ENCODE data around the gene VPS13D.
"Not testable (repeated sequence)": the region's sequence is repeated elsewhere in the genome, so short reads cannot be mapped to it uniquely, and the experiment has no call there.

VPS13D gene

DNA sequence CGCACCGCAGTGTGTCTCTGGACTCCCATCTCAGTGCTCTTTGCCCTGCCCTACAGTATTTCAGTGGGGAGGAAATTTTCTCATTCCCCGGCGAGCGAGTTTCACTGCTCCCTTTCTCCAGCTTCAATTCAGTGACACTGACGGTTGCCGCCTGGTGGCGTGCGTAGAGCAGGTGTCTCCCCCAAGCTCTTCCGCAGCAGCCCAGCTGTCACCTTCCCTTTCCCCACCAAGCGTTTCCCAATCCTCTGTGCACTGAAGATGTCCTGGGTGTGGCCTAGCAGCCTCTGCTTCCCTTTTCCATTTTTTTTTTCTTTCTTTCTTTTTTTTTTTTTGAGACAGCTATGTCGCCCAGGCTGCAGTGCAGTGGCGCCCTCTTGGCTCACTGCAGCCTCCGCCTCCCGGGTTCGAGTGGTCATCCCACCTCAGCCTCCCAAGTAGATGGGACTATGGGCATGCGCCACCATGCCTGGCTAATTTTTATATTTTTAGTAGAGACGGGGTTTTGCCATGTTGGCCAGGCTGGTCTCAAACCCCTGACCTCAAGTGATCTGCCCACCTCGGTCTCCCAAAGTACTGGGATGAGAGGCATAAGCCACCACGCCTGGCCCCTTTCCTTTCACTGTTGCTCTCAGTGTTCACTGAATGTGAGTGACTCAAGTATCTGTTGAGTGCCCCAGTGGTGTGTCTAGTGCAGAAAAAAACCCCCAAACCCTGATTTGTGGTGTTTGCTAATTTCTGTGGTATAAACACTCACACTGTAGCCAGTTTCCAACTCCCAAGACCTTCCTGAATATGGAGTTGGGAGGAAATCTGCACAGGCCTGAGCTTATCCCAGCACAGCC is 33.0 kb upstream of the VPS13D start:
- peak; percentile 92 to 93 for DNase-seq

DNA sequence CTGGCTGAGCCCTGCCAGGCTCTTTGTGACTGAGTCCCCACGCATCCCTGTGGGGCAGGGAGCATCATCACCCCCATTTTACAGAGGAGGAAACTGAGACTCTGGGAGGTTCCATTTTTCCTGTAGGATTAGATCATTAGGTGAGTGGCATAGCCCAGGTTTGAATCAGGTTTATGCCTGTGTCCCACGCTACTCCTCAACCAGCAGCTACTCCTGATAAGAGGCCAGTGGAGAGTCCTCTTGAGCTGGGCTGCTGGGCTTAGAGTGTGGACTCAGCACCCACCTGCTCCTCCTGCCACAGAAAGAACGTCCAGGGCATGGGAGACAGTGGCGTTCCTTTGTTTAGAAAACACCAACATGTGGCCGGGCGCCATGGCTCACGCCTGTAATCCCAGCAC is 32.3 kb upstream of the VPS13D start:
- DNase-seq, result no peak

DNA sequence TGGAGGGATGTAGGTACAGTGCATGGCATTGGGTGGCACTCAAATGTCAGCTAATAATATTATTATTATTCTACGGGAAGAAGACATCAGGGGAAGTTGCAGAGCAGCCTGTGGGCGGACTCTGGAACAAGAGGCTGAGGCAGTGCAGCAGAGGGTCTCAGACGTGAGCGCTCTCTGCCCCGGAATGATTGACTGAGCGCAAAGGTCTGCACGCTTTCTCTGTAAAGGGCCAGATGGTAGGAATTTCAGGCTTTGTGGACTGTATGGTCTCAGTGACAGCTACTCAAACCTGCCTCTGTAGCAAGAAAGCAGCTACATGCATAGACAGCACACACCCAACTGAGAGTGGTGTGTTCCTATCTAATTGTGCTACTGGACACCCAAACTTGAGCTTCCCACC is 29.6 kb upstream of the VPS13D start:
- DNase-seq, result no peak

DNA sequence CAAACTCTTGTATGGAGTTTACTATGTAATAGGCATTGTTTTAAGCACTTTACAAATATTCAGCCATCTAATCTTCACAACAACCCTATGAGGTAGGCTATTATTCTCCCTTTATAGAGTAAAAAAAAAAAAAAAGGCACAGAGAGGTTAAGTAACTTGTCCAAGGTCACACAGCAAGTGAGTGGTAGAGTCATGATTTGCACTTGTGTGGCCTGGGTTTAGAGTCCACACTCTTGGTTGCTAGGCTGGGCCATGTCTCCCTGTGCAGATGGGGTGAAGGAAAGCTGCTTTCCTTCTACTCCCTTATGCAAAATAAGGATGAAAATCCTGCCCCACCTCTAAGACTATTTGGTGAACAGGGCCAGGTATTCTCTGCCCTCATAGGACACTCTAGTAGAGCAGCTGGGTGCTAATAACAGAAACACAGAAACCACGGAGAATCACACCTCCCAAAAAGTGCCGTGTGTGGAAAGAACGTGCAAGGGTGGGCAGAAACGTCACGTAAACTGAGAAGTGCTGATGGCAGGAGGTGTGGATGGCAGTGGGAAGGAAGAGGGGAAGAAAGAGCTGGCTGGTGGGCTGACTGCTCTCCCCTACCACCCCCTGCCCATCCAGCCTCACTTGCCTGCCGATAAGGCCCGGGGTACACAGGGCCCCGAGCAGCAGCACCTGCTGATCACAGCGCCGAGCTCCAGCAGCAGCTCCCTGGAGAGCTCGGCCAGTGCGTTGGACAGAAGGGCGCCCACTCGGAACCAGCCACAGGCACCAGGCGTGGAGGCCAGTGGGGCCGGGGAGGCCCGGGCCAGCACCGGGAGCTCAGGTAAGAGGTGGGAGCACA is 28.3 kb upstream of the VPS13D start:
- no peak for DNase-seq

DNA sequence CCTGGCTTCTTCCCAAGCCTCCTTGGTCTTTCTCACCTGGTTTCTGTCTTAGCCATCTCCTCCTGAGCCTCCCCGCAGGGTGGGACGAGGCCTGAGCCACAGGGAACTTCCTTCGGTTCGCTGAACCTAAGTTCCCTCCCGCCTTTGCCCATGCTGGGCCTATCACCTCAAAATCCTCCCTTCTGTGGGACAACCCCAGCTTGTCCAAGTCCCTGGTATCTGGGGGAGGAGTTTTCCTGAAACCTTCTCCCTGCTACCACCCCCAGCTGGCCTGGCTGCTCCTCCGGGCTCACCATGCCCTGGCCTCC is 27.7 kb upstream of the VPS13D start:
- no peak for DNase-seq

DNA sequence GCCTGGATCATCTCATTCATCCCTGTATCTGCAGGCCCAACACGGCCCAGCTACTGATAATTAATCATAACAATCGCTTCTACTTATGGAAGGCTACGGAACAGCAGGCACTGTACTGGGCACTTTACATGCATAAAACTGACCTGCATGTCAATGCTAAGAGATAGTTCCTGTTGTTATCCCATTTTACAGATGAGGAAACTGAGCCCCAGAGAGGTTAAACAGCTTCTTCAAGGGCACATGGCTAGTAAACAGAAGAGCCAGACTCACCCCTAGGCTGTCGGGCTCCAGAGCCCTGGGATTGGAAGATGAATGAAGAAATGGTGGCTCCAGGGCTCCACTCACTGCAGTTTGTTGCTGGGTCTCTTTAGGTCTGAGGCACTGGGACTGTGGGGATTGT is 27.3 kb upstream of the VPS13D start:
- no peak for DNase-seq

DNA sequence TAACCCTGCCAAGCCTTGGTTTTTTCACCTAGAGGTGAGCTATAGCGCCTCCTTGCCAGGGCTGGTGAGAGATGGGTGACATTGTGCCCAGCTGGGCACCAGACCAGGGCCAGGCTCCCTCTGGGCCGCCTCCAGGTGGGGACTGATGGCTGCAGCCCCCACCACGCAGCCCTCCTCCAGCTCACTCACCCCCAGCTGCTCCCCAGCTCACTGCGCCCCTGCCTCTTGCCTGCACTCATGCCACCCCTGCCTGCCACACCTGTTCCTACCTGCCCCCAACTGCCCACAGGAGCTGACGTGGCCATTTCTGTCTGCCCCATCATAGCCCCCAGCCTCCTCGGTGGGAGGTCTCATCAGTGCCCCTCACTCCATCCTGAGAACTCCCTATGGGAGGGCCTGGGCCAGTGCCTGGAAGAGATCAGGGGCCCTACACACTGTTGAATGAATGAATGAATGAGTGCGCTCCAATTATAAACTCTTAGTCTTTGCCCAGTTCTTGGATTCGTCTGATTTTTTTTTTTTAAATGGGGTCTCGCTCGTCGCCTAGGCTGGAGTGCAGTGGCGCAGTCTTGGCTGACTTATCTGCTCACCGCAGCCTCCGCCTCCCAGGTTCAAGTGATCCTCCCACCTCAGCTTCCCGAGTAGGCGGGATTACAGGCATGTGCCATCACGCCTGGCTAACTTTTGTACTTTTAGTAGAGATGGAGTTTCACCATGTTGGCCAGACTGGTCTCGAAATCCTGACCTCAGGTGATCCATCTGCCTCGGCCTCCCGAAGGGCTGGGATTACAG is 26.4 kb upstream of the VPS13D start:
- DNase-seq, result no peak

DNA sequence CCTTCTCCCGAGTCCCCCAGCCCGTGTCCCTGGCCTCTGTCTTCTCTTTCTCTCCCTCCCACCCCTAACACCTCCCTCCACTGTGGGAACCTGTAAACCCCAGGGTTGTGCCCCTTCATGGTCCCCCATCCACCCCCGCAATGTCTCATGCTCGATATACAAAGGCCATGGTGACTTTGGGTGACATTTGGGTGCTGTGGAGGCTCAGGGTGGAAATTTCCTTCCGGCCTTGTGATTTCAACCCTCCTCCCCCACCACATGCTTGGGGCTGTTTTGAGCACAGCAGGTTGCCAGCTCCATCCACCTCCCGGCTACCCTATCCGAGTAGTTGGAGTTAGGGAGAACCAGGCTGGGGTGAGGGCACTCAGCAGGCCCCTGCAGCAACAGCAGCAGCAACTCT is 25.7 kb upstream of the VPS13D start:
- no peak for DNase-seq

DNA sequence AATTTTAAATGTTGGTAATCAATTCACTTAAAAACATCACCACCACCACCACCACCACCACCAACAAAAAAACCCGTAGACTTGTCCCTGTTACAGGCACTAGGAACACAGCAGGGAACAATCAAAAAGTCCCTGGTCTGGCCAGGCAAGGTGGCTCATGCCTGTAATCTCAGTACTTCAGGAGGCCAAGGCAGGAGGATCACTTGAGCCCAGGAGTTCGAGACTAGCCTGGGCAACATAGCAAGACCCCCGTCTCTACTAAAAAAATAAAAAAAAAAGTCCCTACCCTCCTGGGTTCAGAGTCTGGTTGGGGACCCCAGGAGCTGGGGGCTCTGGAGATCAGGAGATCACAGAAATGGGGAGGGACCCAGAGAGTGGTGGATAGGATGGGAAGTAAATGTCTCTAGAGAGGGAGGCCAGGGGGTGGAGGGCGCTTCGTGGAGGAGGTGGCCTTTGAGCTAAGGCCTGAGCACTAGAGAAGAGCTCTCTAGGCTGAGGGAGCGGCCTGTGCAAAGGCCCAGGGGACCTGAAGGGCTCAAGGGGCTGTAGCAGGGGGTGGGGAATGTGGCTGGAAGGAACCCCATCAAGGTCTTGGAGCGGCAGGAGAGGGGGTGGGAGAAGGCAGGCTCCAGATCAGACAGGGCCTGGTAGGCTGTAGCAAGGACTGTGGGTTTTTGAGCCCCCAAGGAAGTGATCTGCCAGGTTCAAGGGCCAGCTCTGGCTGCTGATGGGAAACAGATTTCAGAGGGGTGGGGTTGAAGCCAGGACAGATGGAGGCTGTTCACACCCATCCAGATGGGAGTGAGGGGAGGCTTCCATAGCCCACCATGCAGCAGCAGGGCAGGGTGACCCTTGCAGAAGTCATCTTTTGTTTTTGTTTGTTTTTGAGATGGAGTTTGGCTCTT is 24.8 kb upstream of the VPS13D start:
- no peak for DNase-seq

DNA sequence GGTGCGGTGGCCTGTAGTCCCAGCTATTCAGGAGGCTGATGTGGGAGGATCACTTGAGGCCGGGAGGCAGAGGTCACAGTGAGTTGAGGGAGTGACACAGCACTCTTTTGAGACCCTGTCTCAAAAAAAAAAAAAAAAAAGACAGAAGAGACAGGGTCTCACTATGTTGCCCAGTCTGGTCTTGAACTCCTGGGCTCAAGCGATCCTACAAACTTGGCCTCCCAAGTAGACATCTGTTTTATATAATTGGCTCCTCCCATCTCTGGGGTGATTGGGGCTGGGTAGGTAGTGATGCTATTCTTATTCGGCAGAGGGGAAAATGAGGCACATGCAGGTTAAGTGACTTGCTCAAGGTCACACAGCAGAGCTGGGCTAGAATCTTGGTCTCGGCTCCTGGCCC is 23.6 kb upstream of the VPS13D start:
- no peak for DNase-seq

DNA sequence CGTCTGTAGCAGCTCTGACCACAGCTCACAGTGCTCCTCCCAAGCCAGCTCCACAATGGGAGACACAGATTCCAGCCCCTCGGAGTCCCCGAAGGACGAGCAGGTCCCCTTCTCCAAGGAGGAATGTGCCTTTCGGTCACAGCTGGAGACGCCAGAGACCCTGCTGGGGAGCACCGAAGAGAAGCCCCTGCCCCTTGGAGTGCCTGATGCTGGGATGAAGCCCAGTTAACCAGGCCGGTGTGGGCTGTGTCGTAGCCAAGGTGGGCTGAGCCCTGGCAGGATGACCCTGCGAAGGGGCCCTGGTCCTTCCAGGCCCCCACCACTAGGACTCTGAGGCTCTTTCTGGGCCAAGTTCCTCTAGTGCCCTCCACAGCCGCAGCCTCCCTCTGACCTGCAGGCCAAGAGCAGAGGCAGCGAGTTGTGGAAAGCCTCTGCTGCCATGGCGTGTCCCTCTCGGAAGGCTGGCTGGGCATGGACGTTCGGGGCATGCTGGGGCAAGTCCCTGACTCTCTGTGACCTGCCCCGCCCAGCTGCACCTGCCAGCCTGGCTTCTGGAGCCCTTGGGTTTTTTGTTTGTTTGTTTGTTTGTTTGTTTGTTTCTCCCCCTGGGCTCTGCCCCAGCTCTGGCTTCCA is 22.9 kb upstream of the VPS13D start:
- no peak for DNase-seq

DNA sequence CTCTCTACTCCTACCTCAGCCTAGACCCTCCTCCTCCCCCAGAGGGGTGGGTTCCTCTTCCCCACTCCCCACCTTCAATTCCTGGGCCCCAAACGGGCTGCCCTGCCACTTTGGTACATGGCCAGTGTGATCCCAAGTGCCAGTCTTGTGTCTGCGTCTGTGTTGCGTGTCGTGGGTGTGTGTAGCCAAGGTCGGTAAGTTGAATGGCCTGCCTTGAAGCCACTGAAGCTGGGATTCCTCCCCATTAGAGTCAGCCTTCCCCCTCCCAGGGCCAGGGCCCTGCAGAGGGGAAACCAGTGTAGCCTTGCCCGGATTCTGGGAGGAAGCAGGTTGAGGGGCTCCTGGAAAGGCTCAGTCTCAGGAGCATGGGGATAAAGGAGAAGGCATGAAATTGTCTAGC is 21.6 kb upstream of the VPS13D start:
- DNase-seq, result no peak

DNA sequence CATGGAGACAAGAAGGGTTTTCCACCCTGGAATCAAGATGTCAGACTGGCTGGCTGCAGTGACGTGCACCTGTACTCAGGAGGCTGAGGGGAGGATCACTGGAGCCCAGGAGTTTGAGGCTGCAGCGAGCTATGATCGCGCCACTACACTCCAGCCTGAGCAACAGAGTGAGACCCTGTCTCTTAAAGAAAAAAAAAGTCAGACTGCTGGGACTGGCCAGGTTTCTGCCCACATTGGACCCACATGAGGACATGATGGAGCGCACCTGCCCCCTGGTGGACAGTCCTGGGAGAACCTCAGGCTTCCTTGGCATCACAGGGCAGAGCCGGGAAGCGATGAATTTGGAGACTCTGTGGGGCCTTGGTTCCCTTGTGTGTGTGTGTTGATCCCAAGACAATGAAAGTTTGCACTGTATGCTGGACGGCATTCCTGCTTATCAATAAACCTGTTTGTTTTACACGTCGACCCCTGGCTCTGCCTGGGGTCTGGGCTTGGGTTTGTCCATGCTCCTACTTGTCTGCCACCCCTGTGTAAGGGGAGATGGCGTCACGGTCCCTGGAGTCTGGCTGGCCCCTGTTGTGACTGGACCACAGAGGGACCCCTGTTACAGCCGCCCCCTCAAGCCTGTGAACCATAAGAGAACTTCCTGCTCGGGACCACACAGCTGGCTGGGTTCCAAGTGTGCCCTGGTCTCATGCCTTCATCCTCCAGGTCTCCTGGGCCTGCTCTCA is 20.9 kb upstream of the VPS13D start:
- DNase-seq, result peak; percentile 73 to 77

DNA sequence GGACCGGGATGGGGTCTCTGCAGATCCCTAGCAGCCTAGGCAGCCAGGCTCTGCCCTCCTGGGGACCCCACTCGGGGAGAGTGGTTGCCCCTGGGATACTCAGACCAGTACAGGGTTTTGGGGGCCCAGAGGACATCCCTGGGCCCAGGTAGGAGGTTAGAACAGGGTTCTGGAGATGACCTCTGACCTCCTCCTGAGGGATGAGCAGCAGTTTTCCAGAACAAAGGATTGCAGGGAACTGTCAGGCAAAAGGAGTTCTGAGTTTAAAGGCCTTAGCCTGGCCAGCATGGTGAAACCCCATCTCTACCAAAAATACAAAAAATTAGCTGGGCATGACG is 20.4 kb upstream of the VPS13D start:
- DNase-seq, result no peak

DNA sequence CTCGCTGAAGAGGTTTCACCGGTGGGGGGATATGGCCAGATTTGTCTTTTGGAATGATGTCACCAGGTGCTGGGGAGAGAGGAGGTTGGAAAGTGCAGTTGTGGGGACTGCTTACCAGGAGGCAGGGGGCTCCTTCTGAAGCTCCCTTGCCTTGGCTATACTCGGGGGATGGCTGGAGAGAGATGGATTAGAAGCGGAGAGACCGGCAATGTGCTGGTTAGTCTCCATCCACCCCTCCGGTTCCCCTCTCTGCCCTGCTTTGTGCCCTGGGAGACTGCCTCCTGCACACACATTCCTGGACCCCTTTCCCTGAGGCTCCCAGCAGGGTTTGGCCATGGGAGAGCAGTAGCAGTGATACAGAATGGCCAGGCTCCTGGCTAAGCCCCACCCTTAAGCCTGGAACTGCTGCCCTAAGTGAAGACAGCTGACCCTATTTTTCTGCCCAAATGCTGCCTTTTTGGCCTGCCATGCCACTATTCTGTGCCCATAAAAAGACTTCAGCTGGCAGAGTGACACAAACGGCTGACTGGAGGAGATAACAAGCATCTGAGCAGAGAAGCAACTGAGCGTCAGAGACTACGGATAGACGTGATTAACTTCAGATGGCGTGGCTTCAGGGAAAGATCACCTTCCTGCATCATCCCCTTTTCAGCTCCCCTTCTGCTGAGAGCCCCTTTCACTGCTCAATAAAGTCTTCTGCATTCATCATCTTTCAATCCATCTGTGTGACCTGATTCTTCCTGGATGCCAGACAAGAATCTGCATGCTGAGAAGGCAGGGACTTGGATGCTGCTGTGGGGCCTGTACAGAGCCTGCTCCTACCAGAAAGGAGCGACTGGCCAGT is 14.5 kb upstream of the VPS13D start:
- no peak for DNase-seq

DNA sequence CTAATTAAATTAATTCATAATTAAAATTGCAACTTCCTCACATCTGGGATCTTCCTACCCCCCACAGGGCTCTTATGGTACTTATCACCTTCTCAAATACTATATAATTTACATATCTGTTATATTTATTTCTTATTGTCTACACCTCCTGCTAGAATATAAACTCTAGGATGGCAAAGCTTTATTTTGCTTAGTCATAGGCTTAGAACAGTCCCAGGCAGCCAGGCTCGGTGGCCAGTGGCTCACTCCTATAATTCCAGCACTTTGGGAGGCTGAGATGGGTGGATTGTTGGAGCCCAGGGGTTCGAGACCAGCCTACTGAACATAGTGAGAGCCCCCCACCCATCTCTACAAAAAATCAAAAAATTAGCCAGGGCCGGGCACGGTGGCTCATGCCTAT is 10.0 kb upstream of the VPS13D start:
- no peak for DNase-seq

DNA sequence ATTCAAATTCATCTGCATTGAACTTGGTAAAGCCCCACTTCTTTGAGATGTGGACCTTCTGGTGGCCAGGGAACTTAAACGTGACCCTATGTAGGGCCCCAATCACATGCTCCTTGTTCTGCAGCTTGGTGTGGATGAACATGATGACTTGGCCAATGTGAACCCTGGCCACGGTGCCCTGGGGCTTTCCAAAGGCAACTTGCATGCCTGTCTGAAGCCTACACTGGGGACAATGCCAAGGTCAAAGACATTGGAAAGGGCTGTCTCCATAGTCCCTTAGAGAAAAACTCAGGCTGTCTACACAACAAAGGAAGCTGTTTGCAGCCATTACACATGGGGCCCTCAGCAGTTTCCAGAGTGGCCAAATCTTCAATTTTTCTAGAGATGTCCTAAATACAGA is 8.9 kb upstream of the VPS13D start:
- DNase-seq, result no peak

DNA sequence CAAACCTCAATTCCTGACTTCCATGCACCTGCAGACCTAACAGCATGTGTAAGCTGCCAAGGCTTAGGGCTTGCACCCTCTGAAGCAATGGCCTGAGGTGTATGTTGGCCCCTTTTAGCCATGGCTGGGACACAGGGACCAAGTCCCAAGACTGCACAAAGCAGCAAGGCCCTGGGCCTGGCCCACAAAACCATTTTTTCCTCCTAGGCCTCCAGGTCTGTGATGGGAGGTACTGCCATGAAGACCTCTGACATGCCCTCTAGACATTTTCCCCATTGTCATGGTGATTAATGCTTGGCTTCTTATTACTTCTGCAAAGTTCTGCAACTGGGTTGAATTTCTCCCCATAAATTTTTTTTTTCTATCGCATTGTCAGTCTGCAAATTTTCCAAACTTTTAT is 7.1 kb upstream of the VPS13D start:
- DNase-seq, result not testable (repeated sequence)

DNA sequence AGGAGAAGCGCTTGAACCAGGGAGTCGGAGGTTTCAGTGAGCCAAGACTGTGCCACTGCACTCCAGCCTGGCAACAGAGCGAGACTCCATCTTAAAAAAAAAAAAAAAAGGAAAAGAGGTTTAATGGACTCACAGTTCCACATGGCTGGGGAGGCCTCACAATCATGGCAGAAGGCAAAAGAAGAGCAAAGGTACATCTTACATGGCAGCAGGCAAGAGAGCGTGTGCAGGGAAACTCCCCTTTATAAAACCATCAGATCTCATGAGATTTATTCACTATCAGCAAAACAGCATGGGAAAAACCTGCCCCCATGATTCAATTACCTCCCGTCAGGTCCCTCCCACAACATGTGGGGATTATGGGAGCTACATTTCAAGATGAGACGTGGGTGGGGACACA is 5.7 kb upstream of the VPS13D start:
- DNase-seq, result not testable (repeated sequence)

DNA sequence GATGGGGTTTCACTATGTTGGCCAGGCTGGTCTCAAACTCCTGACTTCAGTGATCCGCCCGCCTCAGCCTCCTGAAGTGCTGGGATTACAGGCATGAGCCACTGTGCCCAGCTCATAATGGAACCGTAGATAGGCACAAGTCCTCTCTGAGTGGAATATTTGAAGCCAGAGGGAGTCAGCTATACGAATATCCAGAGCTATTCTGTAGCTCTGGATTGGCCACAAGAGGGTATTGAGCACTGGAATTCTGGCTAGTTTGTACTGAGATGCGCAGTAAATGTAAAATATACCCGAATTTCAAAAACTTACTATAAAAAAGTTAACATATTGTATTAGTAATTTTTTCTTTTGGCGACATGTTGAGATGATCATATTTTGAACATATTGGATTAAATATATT is 851 bp upstream of the VPS13D start:
- no peak for DNase-seq

Data from Kasumi-1 (cell line).